GM19468 (cell line): Measurements from ENCODE around the gene CRACR2A.

Source experiments
- ATAC-seq: cut with Tn5 transposase; IDR thresholded peaks from one replicate; pipeline ENCODE4 v1.9.1; 2021; ENCODE audit warnings: mild to moderate bottlenecking, moderate library complexity, moderate number of reproducible peaks; ENCODE audit not compliant: unreplicated experiment; ENCODE audit errors: extremely low read depth

The CRACR2A gene

GRCh38 chr12:3604286-3604685 is 148.6 kb downstream of the CRACR2A start:
- no peak for ATAC-seq

- no peak for ATAC-seq
These were observed 149.3 kb downstream of the CRACR2A start for GRCh38 chr12:3603576-3603975.

- ATAC-seq: no peak
These were observed 150.4 kb downstream of the CRACR2A start for GRCh38 chr12:3602488-3602887.

- ATAC-seq: no peak
These were observed 151.3 kb downstream of the CRACR2A start for GRCh38 chr12:3601461-3602150.

- no peak for ATAC-seq
These were observed 152.0 kb downstream of the CRACR2A start for GRCh38 chr12:3600951-3601350.

- no peak for ATAC-seq
These were observed 152.7 kb downstream of the CRACR2A start for GRCh38 chr12:3600039-3600720.

GRCh38 chr12:3598896-3599860 is 153.7 kb downstream of the CRACR2A start:
- no peak for ATAC-seq

GRCh38 chr12:3597526-3598210 is 155.2 kb downstream of the CRACR2A start:
- no peak for ATAC-seq

GRCh38 chr12:3596703-3597415 is 156.1 kb downstream of the CRACR2A start:
- ATAC-seq: no peak

- no peak for ATAC-seq
These were observed 157.2 kb downstream of the CRACR2A start for GRCh38 chr12:3595721-3596120.

- ATAC-seq: no peak
These were observed 157.9 kb downstream of the CRACR2A start for GRCh38 chr12:3594966-3595365.

- ATAC-seq: no peak
These were observed 158.9 kb downstream of the CRACR2A start for GRCh38 chr12:3593906-3594483.

- ATAC-seq: no peak
These were observed 159.9 kb downstream of the CRACR2A start for GRCh38 chr12:3592856-3593625.

GRCh38 chr12:3589745-3590144 is 163.2 kb downstream of the CRACR2A start:
- ATAC-seq: no peak

- ATAC-seq: no peak
These were observed 165.4 kb downstream of the CRACR2A start for GRCh38 chr12:3587402-3588013.

- ATAC-seq: no peak
These were observed 169.1 kb downstream of the CRACR2A start for GRCh38 chr12:3583656-3584334.

GRCh38 chr12:3580094-3580749 is 172.7 kb downstream of the CRACR2A start:
- ATAC-seq: no peak
